Activated CD4-positive, CD25-positive, alpha-beta regulatory T cell treated with anti-CD3 and anti-CD28 coated beads, Interleukin-2, amount 50 U/mL, for 24 hours (primary cell): ENCODE data around the gene S100A11.

Source experiments
- ATAC-seq, 2 donors: fragments of 150-1000 bp; cut with Tn5 transposase; one replicate each; pipeline ENCODE4 v1.10.0; 2021; ENCODE audit warnings: mild to moderate bottlenecking in 1 of 2, moderate library complexity in 1 of 2

S100A11 gene

GRCh38 chr1:152000964-152001630, 35.7 kb downstream of the S100A11 start:
- ATAC-seq: no peak

DNA sequence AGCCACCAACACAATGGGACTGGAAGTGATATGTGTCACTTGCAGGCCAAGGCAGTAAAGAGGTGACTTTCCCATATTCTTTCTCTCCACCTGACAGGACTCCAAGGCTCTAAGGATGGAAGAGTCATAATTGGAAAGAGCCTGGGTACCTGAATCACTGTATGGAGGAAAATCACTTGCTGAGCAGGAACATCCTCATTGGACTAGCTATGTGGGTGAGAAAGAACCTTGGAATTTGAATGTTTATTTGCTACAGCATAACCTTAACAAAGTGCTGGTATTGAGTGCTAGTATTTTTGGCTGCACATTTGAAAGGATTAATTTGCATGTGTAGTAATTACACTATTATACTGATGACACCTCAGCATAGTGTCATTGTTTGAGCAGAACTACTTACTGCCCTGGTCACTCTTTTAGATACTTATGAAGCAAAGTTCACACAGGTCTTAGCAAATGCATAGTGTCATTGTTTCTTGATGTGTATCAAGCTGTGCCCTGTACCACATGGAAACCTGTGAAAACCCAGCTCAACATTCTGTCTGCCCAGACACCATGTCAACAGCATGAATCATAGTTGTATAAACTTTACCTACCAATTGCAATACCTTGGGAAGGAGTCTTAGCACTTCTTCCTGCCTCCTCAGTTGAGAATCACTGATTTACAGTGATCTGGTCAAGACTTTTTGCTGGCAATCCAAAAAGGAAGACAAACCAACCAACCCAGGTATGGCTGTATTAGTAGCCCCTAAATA, 38.0 kb downstream of the S100A11 start:
- no peak for ATAC-seq

DNA sequence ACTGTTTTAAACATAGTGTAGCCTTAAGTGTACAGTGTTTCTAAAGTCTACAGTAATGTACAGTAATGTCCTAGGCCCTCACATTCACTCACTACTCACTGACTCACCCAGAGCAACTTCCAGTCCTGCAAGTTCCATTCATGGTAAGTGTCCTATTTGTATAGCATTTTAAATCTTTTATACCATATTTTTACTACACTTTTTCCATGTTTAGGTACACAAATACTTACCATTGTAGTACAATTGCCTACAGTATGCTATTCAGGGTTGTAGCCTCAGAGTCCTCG, 39.6 kb downstream of the S100A11 start:
- ATAC-seq: no peak

- ATAC-seq: peak in 1 of 2 donors; percentile 24
These were observed 41.0 kb downstream of the S100A11 start for GRCh38 chr1:151995774-151996173.

- no peak for ATAC-seq
These were observed 41.8 kb downstream of the S100A11 start for GRCh38 chr1:151994956-151995355.

- ATAC-seq: peak; percentile 61 to 73
These were observed 42.9 kb downstream of the S100A11 start, which contains the start of gene S100A10 for GRCh38 chr1:151993734-151994496. S100A10 (minus strand) TSS chr1:151993859; CDS start chr1:151986230, 7,629 bp downstream.

GRCh38 chr1:151993084-151993733, 43.6 kb downstream of the S100A11 start:
- peak; percentile 19 to 30 for ATAC-seq

DNA sequence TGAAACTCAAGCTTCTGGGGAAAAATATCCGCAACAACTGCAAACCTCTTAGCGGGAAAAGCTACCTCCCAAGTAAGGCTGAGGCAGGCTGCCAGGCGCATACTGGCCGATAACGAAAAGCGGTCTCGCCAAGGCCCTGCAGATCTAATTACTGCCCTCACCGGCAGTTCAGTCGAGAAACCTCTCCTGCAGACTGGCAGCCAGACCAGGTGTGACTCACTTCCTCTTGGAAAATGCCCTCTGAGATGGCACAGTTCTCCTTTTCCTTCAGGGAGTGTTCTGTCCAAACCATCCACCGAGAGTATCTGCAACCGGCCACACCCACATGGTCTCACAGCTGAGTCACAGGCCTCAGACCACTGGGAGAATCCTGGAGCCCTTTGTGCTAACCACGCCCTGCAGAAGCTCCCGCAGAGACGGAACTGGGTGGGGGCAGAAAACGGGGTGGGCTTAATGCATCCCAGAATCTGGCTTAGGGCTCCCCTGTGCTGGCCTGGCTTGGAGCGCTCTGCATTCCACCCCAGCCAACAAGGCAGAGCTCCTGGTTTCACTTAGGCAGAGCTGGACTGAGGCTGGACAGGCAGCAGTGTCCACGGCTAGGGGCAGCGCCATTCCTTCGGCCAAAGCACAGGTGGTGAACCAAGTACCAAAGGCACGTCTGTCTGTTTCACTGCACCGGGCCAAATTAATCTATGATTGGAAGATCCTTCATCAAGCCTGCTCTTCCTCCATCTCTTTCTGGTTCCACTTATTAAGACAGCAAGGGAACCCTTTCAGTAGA, 44.3 kb downstream of the S100A11 start:
- ATAC-seq: no peak

- no peak for ATAC-seq
These were observed 45.0 kb downstream of the S100A11 start for GRCh38 chr1:151991663-151992302.

- ATAC-seq: no peak
These were observed 46.0 kb downstream of the S100A11 start for GRCh38 chr1:151990856-151991198.

- no peak for ATAC-seq
These were observed 46.5 kb downstream of the S100A11 start for GRCh38 chr1:151990058-151990855.

DNA sequence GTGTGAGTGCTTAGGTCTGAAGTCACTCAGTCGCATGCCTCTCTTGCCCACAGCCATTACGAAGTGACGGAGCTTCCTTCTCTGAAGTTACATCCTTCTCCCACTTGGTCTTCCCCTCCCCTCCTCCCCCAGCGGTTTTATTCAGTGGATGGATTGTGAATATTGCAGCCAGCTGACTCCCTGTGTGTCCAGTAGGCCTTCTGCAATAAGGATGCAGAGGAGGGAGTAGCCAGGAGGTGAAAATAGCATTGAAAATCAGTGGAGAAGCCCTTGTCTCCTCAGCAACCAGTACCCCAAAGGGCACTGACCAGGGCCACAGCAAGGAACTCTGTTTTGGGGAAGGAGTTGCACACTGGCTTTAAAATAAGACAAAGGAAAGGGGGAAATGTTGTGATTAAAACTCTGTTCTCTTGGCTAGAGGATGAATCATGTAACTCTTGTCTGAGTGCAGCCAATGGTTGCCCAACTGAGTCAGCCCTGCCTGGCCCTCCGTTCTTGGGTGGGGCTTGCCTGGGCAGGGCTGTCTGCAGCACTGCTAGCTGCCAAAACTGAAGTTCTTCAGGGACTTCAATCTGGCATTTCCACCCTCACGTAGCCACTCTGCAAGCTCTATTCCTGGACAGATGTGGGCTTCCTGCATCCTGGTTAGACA, 47.5 kb downstream of the S100A11 start:
- peak; percentile 61 to 73 for ATAC-seq

DNA sequence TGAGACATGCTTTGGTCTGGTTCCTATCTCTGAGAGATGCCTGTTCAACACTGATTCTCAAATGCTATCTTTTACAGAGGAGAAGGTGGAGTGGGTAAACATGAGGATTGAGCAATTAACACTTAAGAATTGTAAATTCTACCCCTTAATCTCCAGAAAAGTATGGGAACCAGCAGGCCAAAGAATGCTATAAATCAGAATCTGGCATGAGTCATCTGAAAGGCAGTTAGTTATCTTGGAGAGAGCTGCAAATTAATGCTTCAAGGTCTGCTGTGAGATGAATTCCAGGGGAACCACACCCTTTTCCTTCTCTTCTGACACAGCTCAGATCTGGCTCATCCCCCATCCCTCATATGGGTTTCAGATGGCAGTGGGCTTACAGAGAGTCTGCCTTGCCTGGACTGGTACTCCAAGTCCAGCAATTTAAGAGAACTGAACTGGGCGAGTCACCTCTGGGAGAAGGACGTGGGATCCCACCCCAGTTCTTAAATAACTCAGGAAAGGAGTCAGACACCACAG, 48.3 kb downstream of the S100A11 start:
- no peak for ATAC-seq

DNA sequence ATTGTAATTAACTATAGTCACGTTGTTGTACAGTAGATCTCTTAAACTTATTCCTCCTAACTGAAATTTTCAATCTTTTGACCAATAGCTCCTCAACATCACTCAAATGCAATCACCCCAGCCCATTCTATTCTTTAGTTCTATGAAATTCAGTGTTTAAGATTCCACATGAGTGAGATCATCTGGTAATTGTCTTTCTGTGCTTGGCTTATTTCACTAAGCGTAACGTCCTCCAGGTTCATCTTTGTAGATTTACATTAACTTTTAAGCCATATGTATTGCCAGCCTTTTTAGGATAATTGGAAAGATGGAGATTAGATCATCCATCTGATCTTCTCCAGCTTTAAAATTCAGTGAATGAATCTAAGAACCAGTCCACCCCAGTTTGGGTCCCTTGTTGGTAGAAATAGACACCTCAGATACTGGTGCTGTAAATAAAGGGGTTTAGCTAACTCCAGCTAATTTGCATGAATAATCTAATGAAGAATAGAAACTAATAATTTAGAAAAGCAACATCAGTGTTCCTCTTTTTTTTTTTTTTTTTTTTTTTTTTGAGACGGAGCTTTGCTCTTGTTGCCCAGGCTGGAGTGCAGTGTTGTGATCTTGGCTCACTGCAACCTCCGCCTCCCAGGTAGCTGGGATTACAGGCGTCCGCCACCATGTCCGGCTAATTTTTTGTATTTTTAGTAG, 50.2 kb downstream of the S100A11 start:
- no peak for ATAC-seq

DNA sequence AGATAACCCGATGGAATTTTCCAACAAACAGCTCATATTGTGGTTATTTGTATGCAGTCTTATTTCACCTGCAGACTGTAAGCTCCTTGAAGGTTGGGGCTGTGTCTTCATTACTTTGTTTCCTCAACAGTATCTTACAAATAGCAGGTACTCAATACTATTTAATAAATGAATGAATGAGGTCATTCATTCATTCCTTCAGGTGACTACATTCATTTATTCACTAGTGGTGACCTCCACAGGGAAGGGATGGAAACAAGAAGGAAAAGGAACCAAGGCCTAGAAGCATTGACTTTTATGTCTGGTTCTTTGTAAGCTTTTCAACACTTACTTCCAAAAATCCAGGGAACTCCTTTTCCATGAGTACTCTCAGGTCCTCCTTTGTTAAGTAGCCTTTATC, 51.0 kb downstream of the S100A11 start:
- ATAC-seq: no peak

- ATAC-seq: no peak
These were observed 51.5 kb downstream of the S100A11 start for GRCh38 chr1:151985270-151985669.

GRCh38 chr1:151984313-151984956, 52.4 kb downstream of the S100A11 start:
- peak; percentile 89 to 91 for ATAC-seq
